Measurements from ENCODE around the gene PRKD3. TPM values are rescaled to one million over a fixed set of nuclear protein-coding genes. Genes with fewer than 3 reads are reported as not detected.

Gene PRKD3
- 10 to 100 TPM; 13.0 TPM for total RNA-seq

DNA sequence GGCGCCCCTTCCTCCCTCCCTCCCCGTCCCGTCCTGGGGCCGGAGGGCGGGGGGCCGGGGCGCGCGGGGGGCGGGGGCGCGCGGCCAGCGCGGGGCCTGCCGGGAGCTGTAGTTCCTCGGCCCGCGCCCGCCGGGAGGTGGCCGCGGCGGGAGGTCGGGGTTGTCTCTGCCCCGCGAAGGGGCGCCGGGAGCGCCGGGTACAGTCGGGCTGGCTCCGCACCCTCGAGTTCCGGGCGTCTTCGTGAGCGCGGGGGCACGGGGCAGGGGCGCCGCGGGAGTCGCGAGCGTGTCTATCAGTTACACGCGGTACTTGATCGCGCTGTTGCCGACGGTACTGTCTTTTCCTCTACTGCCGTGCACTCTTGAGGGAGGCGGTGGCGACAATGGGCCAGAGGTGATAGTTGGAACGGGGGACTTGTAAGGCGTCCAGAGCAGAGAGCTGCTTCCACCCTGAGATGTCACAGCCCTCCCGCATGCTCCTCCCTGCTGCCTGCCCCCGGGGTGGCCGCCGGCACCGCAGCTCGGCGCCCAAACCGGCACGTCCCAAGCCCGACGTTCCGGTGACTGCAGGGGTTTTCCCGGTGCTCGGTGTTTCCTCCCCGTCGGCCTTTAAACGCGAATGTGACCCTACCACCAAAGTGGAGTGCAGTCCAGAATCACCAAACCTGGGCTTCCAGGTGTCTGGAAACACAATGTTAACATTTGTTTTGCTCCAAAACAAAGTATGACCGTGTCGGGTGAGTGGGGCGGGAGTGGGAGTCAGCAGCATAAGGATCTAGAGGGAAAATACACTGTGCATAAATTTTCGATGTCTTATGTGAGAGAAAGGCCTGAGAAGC is at the start of gene PRKD3:
PRKD3 (minus strand) TSS at position 48 of the 839 bp plus-strand sequence. CDS start 8,309 bp downstream, outside the sequence.
- CTCF ChIA-PET: no interaction called here
- peaks cover 17% of the 10 kb centered on the region for H3K27me3 Mint-ChIP-seq (ENCODE audit: low read depth)
- H3K36me3 Mint-ChIP-seq (ENCODE audit: low read depth): peaks cover 3% of the 10 kb centered on the region
- no peaks in the 10 kb centered on the region for H3K9me3 Mint-ChIP-seq
- peaks cover 29% of the 10 kb centered on the region for H3K4me1 Mint-ChIP-seq (ENCODE audit: low read depth)
- intact Hi-C loops (cut with micrococcal nuclease): loop anchor here (1.0 to 5.0 kb wide), 6 partner anchors 168 to 968 kb away; partner anchors contain the start of genes CDC42EP3, CRIM1, EIF2AK2 and GPATCH11
- peak; percentile 51 for DNase-seq
- H3K4me3 Mint-ChIP-seq: peak within 1 kb of the TSS; percentile 93
- peak within 1 kb of the TSS; percentile 84 for H3K27ac Mint-ChIP-seq

GRCh38 chr2:37372000-37372399 is 47.4 kb upstream of the PRKD3 start:
- Mint-ChIP-seq H3K4me3 (no peak overlapping the region), H3K36me3 (ENCODE audit: low read depth) (no peaks in the 10 kb centered on the region), H3K4me1 (ENCODE audit: low read depth) (peaks cover 24% of the 10 kb centered on the region), H3K27me3 (ENCODE audit: low read depth) (peaks cover 45% of the 10 kb centered on the region), H3K9me3 (no peaks in the 10 kb centered on the region), H3K27ac (no peak overlapping the region)
- CTCF ChIA-PET: no interaction called here
- no peak for DNase-seq
- intact Hi-C loops (cut with micrococcal nuclease): no loop called here

- peaks cover 40% of the 10 kb centered on the region for H3K27me3 Mint-ChIP-seq (ENCODE audit: low read depth)
- H3K9me3 Mint-ChIP-seq: no peaks in the 10 kb centered on the region
- intact Hi-C loops (cut with micrococcal nuclease): no loop called here
- peaks cover 10% of the 10 kb centered on the region for H3K4me1 Mint-ChIP-seq (ENCODE audit: low read depth)
- no peaks in the 10 kb centered on the region for H3K36me3 Mint-ChIP-seq (ENCODE audit: low read depth)
- DNase-seq: no peak
- no peak overlapping the region for H3K27ac Mint-ChIP-seq
- H3K4me3 Mint-ChIP-seq: no peak overlapping the region
- CTCF ChIA-PET: interaction anchor here (0.5 kb wide), 1 partner anchor 104 kb away, joined by 3 read pairs; no protein-coding TSS in a partner anchor
Observed at GRCh38 chr2:37370666-37371065, 46.0 kb upstream of the PRKD3 start.

DNA sequence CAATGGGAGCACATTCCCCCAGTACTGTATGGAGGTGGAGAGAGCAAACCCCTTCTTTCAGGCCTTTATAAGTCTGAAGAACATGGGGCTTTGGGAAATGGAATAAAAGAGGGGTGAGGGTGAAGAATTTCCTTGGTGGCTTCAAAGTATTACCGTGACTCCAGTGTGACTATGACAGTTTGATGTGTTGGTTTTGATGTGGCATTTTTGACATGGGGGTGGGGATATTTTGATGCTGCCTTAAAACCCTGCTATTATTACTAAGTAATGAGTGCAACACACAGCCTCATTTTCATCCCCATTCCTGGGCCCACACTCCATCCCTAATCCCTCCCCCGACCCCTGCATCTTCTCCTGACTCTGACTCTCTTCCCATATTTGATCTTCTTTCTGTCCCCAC is 43.4 kb upstream of the PRKD3 start:
- no peaks in the 10 kb centered on the region for H3K9me3 Mint-ChIP-seq
- no peak overlapping the region for H3K27ac Mint-ChIP-seq
- peak; percentile 51 for DNase-seq
- H3K27me3 Mint-ChIP-seq (ENCODE audit: low read depth): peaks cover 27% of the 10 kb centered on the region
- no peaks in the 10 kb centered on the region for H3K36me3 Mint-ChIP-seq (ENCODE audit: low read depth)
- H3K4me3 Mint-ChIP-seq: no peak overlapping the region
- peaks cover 4% of the 10 kb centered on the region for H3K4me1 Mint-ChIP-seq (ENCODE audit: low read depth)
- CTCF ChIA-PET: interaction anchor here (0.8 to 2.3 kb wide), 5 partner anchors 9 to 26 kb away, joined by 3 to 14 read pairs (median 4); no protein-coding TSS in a partner anchor
- intact Hi-C loops (cut with micrococcal nuclease): loop anchor here (1.0 kb wide), 1 partner anchor 8 kb away; no protein-coding TSS in a partner anchor

GRCh38 chr2:37367310-37367709 is 42.7 kb upstream of the PRKD3 start:
- no peak overlapping the region for H3K4me3 Mint-ChIP-seq
- no peaks in the 10 kb centered on the region for H3K36me3 Mint-ChIP-seq (ENCODE audit: low read depth)
- no peak for DNase-seq
- peaks cover 4% of the 10 kb centered on the region for H3K4me1 Mint-ChIP-seq (ENCODE audit: low read depth)
- H3K9me3 Mint-ChIP-seq: no peaks in the 10 kb centered on the region
- CTCF ChIA-PET: interaction anchor here (0.5 to 2.3 kb wide), 7 partner anchors 10 to 466 kb away, joined by 3 to 14 read pairs (median 4); no protein-coding TSS in a partner anchor
- no peak overlapping the region for H3K27ac Mint-ChIP-seq
- H3K27me3 Mint-ChIP-seq (ENCODE audit: low read depth): peaks cover 27% of the 10 kb centered on the region
- intact Hi-C loops (cut with micrococcal nuclease): no loop called here

GRCh38 chr2:37366773-37367172 is 42.1 kb upstream of the PRKD3 start:
- no peak overlapping the region for H3K27ac Mint-ChIP-seq
- CTCF ChIA-PET: interaction anchor here (1.3 to 2.3 kb wide), 2 partner anchors 11 to 23 kb away, joined by 7 to 14 read pairs; no protein-coding TSS in a partner anchor
- intact Hi-C loops (cut with micrococcal nuclease): no loop called here
- H3K36me3 Mint-ChIP-seq (ENCODE audit: low read depth): no peaks in the 10 kb centered on the region
- H3K4me1 Mint-ChIP-seq (ENCODE audit: low read depth): peaks cover 4% of the 10 kb centered on the region
- H3K9me3 Mint-ChIP-seq: no peaks in the 10 kb centered on the region
- DNase-seq: peak; percentile 40
- H3K4me3 Mint-ChIP-seq: no peak overlapping the region
- H3K27me3 Mint-ChIP-seq (ENCODE audit: low read depth): peaks cover 24% of the 10 kb centered on the region

DNA sequence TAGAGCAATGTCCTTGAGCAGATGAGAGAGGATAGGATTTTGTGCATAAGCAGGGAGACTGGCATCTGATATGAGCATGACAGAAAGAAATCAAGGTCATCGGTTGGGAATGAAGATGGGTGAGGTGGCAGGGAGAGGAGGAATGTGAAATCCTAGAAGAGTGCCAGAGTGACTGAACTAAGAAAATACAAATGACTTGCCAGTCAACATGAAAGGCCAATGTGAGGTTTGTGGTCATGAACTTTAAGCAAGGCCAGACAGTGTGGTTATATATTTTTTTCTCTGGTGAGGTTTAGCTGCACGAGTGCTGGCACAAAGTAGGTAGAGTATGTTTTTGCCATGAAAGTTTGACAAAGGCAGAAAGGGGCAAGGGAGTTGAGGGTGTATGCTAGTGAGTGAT is 41.0 kb upstream of the PRKD3 start:
- Mint-ChIP-seq H3K4me1 (ENCODE audit: low read depth) (peaks cover 3% of the 10 kb centered on the region), H3K27ac (no peak overlapping the region), H3K36me3 (ENCODE audit: low read depth) (no peaks in the 10 kb centered on the region), H3K27me3 (ENCODE audit: low read depth) (peaks cover 26% of the 10 kb centered on the region), H3K9me3 (no peaks in the 10 kb centered on the region), H3K4me3 (no peak overlapping the region)
- CTCF ChIA-PET: no interaction called here
- intact Hi-C loops (cut with micrococcal nuclease): loop anchor here (1.0 kb wide), 1 partner anchor 25 kb away; no protein-coding TSS in a partner anchor
- DNase-seq: peak; percentile 27

DNA sequence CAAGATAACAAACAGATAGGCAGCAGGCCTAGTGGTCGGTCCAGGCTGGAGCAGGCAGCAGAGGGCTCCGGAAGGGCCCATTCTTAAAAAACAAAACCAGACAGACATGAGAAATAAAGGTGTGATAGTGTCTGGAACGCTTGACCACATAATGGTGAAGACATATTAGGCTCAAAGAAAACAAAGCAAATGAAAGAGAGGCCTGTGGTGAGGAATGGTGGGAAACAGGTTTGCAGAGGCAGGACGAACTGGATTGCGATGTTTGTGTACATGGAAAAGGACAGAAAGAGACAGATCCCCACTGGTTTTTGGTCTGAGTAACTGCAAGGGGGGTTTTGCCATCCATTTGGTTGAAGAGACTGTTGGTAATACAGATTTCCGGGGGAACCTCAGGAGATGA is 39.7 kb upstream of the PRKD3 start:
- Mint-ChIP-seq H3K4me1 (ENCODE audit: low read depth) (no peaks in the 10 kb centered on the region), H3K27me3 (ENCODE audit: low read depth) (peaks cover 31% of the 10 kb centered on the region), H3K9me3 (no peaks in the 10 kb centered on the region), H3K36me3 (ENCODE audit: low read depth) (no peaks in the 10 kb centered on the region), H3K27ac (no peak overlapping the region), H3K4me3 (no peak overlapping the region)
- DNase-seq: no peak
- CTCF ChIA-PET: no interaction called here
- intact Hi-C loops (cut with micrococcal nuclease): no loop called here

GRCh38 chr2:37361994-37362698 is 37.5 kb upstream of the PRKD3 start:
- intact Hi-C loops (cut with micrococcal nuclease): no loop called here
- H3K36me3 Mint-ChIP-seq (ENCODE audit: low read depth): no peaks in the 10 kb centered on the region
- H3K9me3 Mint-ChIP-seq: no peaks in the 10 kb centered on the region
- no peak overlapping the region for H3K27ac Mint-ChIP-seq
- CTCF ChIA-PET: interaction anchor here (2.1 kb wide), 1 partner anchor 13 kb away, joined by 5 read pairs; no protein-coding TSS in a partner anchor
- H3K27me3 Mint-ChIP-seq (ENCODE audit: low read depth): peaks cover 38% of the 10 kb centered on the region
- H3K4me1 Mint-ChIP-seq (ENCODE audit: low read depth): no peaks in the 10 kb centered on the region
- no peak for DNase-seq
- no peak overlapping the region for H3K4me3 Mint-ChIP-seq

- H3K4me3 Mint-ChIP-seq: no peak overlapping the region
- peaks cover 42% of the 10 kb centered on the region for H3K27me3 Mint-ChIP-seq (ENCODE audit: low read depth)
- no peaks in the 10 kb centered on the region for H3K9me3 Mint-ChIP-seq
- DNase-seq: no peak
- CTCF ChIA-PET: interaction anchor here (0.6 to 2.1 kb wide), 2 partner anchors 14 to 40 kb away, joined by 3 to 5 read pairs; no protein-coding TSS in a partner anchor
- intact Hi-C loops (cut with micrococcal nuclease): no loop called here
- H3K36me3 Mint-ChIP-seq (ENCODE audit: low read depth): no peaks in the 10 kb centered on the region
- H3K4me1 Mint-ChIP-seq (ENCODE audit: low read depth): no peaks in the 10 kb centered on the region
- H3K27ac Mint-ChIP-seq: no peak overlapping the region
Observed at GRCh38 chr2:37361216-37361815, 36.7 kb upstream of the PRKD3 start.

DNA sequence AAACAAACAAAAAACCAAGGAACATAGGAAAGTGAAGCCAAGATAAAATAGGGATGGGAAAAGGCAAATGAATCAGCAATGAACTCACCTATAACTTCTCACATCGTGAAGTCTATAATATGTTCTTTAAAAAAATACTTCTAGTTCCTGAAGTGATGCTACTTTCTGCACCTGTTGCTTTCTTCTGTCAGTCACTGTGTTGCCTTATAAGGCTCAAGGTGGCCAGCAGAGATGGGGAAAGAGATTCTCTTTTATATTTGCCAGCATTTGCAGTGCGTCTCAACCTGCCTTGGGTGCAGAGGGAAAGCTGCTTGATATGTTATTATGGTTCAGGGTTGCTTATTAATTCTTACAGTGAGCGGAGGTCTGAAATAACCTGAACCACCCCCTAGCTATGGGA is 33.8 kb upstream of the PRKD3 start:
- no peaks in the 10 kb centered on the region for H3K4me1 Mint-ChIP-seq (ENCODE audit: low read depth)
- DNase-seq: no peak
- H3K27ac Mint-ChIP-seq: no peak overlapping the region
- H3K36me3 Mint-ChIP-seq (ENCODE audit: low read depth): no peaks in the 10 kb centered on the region
- intact Hi-C loops (cut with micrococcal nuclease): no loop called here
- H3K27me3 Mint-ChIP-seq (ENCODE audit: low read depth): peaks cover 55% of the 10 kb centered on the region
- CTCF ChIA-PET: interaction anchor here (1.3 kb wide), 1 partner anchor 16 kb away, joined by 3 read pairs; no protein-coding TSS in a partner anchor
- H3K9me3 Mint-ChIP-seq: no peaks in the 10 kb centered on the region
- no peak overlapping the region for H3K4me3 Mint-ChIP-seq

GRCh38 chr2:37357530-37357929 is 32.9 kb upstream of the PRKD3 start:
- CTCF ChIA-PET: interaction anchor here (0.6 to 1.0 kb wide), 2 partner anchors 38 to 248 kb away, joined by 3 read pairs; no protein-coding TSS in a partner anchor
- H3K36me3 Mint-ChIP-seq (ENCODE audit: low read depth): no peaks in the 10 kb centered on the region
- H3K9me3 Mint-ChIP-seq: no peaks in the 10 kb centered on the region
- H3K4me3 Mint-ChIP-seq: no peak overlapping the region
- no peak for DNase-seq
- H3K27me3 Mint-ChIP-seq (ENCODE audit: low read depth): peaks cover 55% of the 10 kb centered on the region
- H3K27ac Mint-ChIP-seq: no peak overlapping the region
- no peaks in the 10 kb centered on the region for H3K4me1 Mint-ChIP-seq (ENCODE audit: low read depth)
- intact Hi-C loops (cut with micrococcal nuclease): no loop called here
